ENCODE results near the gene ESPL1.

Gene ESPL1

DNA sequence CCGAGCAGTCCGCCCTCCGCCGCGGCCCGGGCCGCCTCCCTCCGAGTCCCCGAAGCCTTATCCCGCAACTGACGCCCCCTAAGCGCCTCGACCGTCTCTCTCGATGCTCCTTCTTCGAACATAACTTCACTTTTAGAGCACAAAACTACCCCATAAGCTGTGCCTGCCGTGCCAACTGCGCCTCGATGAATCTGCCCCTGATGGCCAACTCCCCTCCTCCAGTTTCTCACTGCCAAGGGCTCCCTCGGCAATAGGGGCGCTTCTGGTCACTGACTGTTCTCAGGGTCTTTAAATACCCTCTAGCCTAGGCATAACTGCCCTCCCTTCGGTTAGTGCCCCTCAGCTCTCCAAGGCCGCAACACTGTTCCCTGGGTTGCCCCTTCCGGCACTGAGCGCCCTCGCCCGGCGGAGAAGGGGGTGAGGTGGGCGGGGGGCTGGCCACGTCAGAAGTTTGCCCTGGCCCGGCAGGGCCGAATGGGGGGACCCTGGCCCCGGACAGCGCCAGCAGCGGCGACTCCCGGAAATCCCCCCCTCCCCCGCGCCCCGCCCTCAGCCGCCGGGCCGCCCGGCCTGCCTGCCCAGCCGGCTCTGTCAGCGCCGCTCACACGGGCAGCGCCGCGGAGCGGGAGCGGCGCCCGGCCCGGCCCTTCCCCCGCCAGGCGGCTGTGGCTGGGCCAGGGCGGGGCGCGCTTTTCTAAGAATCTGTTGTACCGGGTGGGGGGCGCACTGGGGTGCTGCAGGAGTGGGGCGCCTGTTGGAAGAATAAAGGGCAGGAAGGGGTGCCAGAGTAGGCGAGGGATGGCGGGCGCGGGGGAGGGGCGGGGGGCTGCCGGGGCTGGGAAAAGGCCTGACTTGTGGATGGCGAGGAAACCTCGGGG is 46.7 kb upstream of the ESPL1 start:
- TF ChIP-seq, protein P1, sequence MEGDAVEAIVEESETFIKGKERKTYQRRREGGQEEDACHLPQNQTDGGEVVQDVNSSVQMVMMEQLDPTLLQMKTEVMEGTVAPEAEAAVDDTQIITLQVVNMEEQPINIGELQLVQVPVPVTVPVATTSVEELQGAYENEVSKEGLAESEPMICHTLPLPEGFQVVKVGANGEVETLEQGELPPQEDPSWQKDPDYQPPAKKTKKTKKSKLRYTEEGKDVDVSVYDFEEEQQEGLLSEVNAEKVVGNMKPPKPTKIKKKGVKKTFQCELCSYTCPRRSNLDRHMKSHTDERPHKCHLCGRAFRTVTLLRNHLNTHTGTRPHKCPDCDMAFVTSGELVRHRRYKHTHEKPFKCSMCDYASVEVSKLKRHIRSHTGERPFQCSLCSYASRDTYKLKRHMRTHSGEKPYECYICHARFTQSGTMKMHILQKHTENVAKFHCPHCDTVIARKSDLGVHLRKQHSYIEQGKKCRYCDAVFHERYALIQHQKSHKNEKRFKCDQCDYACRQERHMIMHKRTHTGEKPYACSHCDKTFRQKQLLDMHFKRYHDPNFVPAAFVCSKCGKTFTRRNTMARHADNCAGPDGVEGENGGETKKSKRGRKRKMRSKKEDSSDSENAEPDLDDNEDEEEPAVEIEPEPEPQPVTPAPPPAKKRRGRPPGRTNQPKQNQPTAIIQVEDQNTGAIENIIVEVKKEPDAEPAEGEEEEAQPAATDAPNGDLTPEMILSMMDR (IDR thresholded peaks at IDR 0.05; ENCODE audit: low read depth, low read length): peak; percentile 28
- peak overlapping the region; percentile 43 for H3K4me3 ChIP-seq (ENCODE audit: low read depth, low read length)
- DNase-seq (ENCODE audit: low read depth, low spot score): peak; percentile 57
- in situ Hi-C loops (cut with HindIII; ENCODE audit: low sequenced_read_pairs): no loop called here

DNA sequence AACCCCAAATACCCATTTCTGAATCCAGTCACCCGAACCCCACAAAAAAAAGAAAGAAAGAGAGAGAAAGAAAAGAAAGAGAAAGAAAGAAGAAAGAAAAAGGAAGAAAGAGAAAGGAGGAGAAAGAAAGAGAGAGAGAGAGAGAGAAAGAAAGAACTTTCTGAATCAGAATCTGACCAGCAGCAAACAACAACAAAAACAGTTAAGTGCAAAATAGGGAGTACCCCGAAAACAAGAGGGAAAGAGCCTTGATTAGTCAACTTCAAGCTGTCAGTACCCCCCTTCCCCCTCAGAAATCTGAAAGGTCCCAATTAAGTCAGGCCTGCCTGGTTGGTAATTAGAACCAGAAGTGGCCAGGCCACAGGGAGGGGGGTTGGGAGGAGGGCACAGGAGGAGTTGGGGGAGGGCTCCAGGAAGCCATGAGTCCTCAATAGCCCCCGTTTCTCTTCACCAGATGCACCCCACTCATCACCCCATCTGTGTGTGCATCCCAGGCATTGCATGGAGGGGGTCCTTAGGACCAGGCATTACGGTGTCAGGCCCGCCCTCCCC is 45.9 kb upstream of the ESPL1 start:
- peak overlapping the region; percentile 26 for H3K4me3 ChIP-seq (ENCODE audit: low read depth, low read length)
- TF ChIP-seq, protein P1 (IDR thresholded peaks at IDR 0.05; ENCODE audit: low read depth, low read length): no peak
- no peak for DNase-seq (ENCODE audit: low read depth, low spot score)
- in situ Hi-C loops (cut with HindIII; ENCODE audit: low sequenced_read_pairs): no loop called here

DNA sequence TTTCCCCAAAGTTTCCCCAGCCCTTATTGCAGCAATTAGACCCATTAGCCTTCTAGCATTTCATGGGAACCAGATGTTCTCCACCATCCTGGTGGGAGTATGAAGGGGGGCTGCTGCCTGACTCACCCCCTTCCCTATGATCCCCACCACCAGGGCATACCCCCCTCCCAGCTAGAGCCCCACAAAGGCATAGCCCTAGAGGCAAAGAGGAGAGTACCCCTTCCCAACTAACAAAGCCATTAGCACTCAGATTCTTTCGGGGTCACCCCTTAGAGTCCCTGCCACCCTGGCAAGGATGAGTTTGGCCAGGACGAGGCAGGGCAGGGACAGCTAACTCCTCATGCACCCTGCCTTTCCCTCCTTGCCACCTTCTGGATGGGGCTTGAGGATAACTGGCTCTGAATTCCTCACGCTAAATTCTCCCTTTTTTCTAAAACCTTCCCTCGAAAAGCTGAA is 45.3 kb upstream of the ESPL1 start:
- no peak overlapping the region for H3K4me3 ChIP-seq (ENCODE audit: low read depth, low read length)
- in situ Hi-C loops (cut with HindIII; ENCODE audit: low sequenced_read_pairs): no loop called here
- TF ChIP-seq, protein P1 (IDR thresholded peaks at IDR 0.05; ENCODE audit: low read depth, low read length): no peak
- DNase-seq (ENCODE audit: low read depth, low spot score): no peak

DNA sequence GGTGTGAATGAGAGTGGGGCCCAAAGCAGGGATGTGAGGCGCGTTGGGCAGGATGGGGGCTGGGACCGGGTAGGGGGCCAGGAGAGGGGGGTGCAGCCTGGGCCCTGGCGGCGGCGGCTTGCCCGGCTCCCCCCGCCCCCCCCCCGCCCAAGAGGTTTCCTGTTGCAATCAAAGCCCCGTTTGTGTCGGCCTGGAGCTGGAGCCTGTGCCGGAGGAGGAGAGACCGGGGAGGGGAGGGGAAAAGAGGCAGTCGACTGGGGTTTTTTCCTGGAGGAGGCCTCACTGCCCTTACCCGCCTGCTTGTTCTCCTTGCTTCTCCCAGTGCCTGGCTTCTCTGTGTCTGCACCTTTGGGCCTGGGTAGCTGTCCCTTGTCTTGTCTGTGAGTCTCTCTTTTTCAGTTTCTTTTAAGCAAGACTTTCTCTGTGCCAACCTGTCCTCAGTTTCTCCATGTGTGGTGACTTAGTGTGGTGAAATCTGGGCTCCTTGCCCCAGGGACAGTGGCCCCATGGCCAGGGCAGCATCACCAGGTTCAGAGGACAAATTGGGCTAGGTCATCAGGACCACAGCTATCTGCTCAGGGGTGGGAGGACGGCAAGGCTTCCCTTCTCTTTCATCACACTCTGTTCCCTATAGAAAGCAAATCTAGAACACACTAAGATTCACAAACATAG is 44.6 kb upstream of the ESPL1 start:
- peak; percentile 62 for DNase-seq (ENCODE audit: low read depth, low spot score)
- in situ Hi-C loops (cut with HindIII; ENCODE audit: low sequenced_read_pairs): no loop called here
- TF ChIP-seq, protein P1 (IDR thresholded peaks at IDR 0.05; ENCODE audit: low read depth, low read length): no peak
- no peak overlapping the region for H3K4me3 ChIP-seq (ENCODE audit: low read depth, low read length)

DNA sequence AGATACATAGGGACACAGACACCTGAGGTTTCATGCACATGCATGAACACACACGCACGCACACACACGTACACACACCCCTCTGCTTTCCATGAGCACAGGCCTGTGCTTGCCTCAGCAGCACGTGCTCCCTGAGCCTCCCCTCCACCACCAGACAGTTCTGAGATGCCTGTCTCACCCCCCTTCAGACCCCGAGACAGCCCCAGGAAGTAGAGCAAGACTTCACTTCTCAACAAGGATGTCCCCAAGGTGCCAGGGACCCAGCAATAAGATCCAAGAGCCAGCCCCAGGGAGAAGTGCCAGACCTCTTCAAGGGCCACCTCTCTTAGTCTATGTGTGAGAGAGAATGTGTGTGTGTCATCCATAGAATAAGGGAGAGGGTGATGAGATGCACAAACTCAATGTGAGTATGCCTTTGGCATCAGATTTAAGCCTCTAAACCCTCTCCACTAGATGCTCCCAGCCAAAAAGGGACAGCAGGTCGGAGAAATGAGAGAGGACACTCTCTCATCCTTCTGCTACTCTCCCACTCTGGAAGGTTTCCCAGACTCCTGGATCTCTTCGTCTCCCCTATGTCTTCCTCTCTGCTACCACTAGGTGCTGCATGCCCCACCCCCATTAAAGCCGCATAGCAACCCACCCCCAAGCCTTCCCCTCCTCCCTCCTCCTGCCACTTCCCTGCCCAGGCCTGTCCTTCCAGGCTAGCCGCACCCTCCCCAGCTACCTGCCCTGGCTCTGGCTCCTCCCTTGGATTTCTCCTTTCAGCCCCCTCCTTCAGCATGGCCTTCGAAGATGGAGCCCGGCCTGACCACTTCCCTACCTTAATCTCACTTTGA is 43.8 kb upstream of the ESPL1 start:
- DNase-seq (ENCODE audit: low read depth, low spot score): no peak
- TF ChIP-seq, protein P1 (IDR thresholded peaks at IDR 0.05; ENCODE audit: low read depth, low read length): peak; percentile 26
- in situ Hi-C loops (cut with HindIII; ENCODE audit: low sequenced_read_pairs): no loop called here
- no peak overlapping the region for H3K4me3 ChIP-seq (ENCODE audit: low read depth, low read length)
